Measurements from ENCODE around the gene CMTM6. TPM values are rescaled to one million over a fixed set of nuclear protein-coding genes. Genes with fewer than 3 reads are reported as not detected.

The CMTM6 gene
- total RNA-seq, 1 donor from 2014 or later = 15.4 TPM

DNA sequence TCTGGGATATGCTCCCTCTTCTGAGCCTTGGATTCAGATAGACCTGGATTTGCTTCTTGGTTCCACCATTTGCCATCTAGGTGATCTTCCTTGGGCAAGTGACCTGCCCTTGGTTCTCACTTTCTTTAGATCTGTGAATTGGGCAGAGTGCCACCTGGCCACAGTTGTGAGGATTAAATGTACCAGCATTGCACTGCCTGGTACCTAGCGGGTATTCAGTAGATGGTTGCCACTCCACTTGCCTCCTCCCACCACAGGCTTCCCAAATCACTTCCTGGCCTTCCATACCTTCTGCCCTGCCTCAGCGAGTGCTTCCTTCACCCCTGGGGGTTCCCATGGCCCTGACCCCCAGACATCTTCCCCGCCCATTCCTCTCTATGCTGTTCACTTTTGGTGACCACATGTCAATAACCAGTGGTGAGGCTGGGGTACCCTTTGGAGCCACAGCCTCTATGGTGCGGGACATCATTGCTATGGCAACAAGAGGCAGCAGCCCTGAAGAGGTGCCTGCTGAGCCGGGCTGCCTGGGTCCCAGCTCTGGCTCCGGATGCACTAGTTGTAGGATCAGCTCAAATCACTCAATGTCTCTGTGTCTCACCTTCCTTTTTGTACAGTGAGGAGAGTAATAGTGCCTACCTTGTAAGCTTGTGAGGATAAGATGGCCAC is 70.5 kb downstream of the CMTM6 start:
- DNase-seq (ENCODE audit: low spot score) = no peak
- intact Hi-C loops (cut with DNase I) = no loop called here

- no peak for DNase-seq (ENCODE audit: low spot score)
- intact Hi-C loops (cut with DNase I) = no loop called here
Observed at GRCh38 chr3:32431481-32431880, 71.2 kb downstream of the CMTM6 start.

Small RNAs within 50 kb of the gene (microRNA-seq; reads per million reads assigned to microRNA genes)
- gene MIR548AY = not detected

Other genes with a start within 250 kb of the CMTM6 start
- gene CMTM7, start 111.0 kb downstream of the CMTM6 start, total RNA-seq = 4.0 TPM
- gene DYNC1LI1, start 68.0 kb upstream of the CMTM6 start, total RNA-seq = 56.8 TPM
- gene CNOT10, start 182.3 kb upstream of the CMTM6 start, total RNA-seq = 13.2 TPM

All from cardiac septum (tissue), 1 donor.